HepG2 (cell line): ENCODE data around the gene TGM2. TPM values are rescaled to one million over a fixed set of nuclear protein-coding genes. Genes with fewer than 3 reads are reported as not detected.
A peak's percentile ranks its signal among the peaks of the same experiment; 100 is the strongest.
"Not testable (repeated sequence)": the region's sequence is repeated elsewhere in the genome, so short reads cannot be mapped to it uniquely, and the experiment has no call there.

Experiments
- ATAC-seq: fragments of 200-7000 bp; cut with Tn5 transposase; 3 replicates; pipeline ENCODE4 v1.9.1; 2020; ENCODE audit warnings: mild to moderate bottlenecking, moderate library complexity
- BruUV-seq: library from RNA; stranded (reverse); fragments of 400-500 nt; replicated peaks from 2 replicates; lab custom pipeline; 2021; lab: Mats Ljungman, UMichigan
- CTCF ChIA-PET: fragments of 300-600 bp; formaldehyde crosslinking; extraction: SDS; loops from one replicate; lab custom pipeline; 2021; ENCODE audit warnings: low total read pairs, inconsistent platforms, low intra/inter-chr PET ratio; lab: Yijun Ruan, JAX
- POLR2A ChIA-PET: fragments of 350-600 bp; sonication (Branson Sonifier 250); formaldehyde crosslinking; loops from one replicate; lab custom pipeline; 2020; ENCODE audit warnings: antibody characterized with exemption, inconsistent platforms; lab: Yijun Ruan, JAX
- DNase-seq: peaks from one replicate; pipeline ENCODE4 v3.0.0-alpha.2; 2015; ENCODE audit warnings: low spot score
- FAIRE-seq: peaks from 3 replicates; lab custom pipeline; 2011; peaks lifted over from hg19 to GRCh38; lab: Jason Lieb, UNC
- H2AFZ ChIP-seq: one replicate; pipeline ENCODE4 v1.6.1; 2011; ENCODE audit warnings: low read length, inconsistent platforms
- H3K27ac ChIP-seq: fragments of 300-600 bp; 3 replicates; pipeline ENCODE4 v1.8.0; 2011; ENCODE audit warnings: mixed run types, mild to moderate bottlenecking, mixed read lengths, low read length, inconsistent platforms; ENCODE audit not compliant: insufficient read depth; ENCODE audit errors: extremely low read length
- H3K27me3 ChIP-seq, 2 experiments: fragments of 200-600 bp in 1 of 2; 2 replicates in 1 of 2; 3 replicates in 1 of 2; pipeline versions ENCODE4 v1.6.0 to v1.8.0; 2011; ENCODE audit warnings: low read length in 2 of 2, mild to moderate bottlenecking in 2 of 2, moderate library complexity in 2 of 2, inconsistent platforms in 1 of 2; ENCODE audit not compliant: insufficient read depth in 2 of 2, control insufficient read depth in 1 of 2
- H3K36me3 ChIP-seq, 2 experiments: fragments of 200-600 bp in 1 of 2; replicated peaks in 1 of 2; 2 replicates in 1 of 2; 3 replicates in 1 of 2; pipeline versions ENCODE4 v1.5.1 to v1.8.0; 2011; ENCODE audit warnings: low read length in 2 of 2, inconsistent platforms in 1 of 2; ENCODE audit not compliant: insufficient read depth in 2 of 2, control insufficient read depth in 1 of 2
- H3K4me1 ChIP-seq: 2 replicates; pipeline ENCODE4 v1.5.1; 2012; ENCODE audit warnings: low read length, inconsistent platforms; ENCODE audit not compliant: insufficient read depth
- H3K4me2 ChIP-seq: 2 replicates; pipeline ENCODE4 v1.6.0; 2011; ENCODE audit warnings: low read depth, low read length, inconsistent platforms
- H3K4me3 ChIP-seq, 3 experiments: fragments of 200-600 bp in 1 of 3; sonication (generic), shearing (Covaris generic) in 1 of 3; replicated peaks in 1 of 3; 2 replicates each; pipeline ENCODE4 v1.5.1; 2011 to 2016; ENCODE audit warnings: low read length in 3 of 3, inconsistent platforms in 2 of 3, low read depth in 2 of 3, mild to moderate bottlenecking in 2 of 3, control low read depth in 1 of 3, mixed read lengths in 1 of 3; ENCODE audit not compliant: insufficient read depth in 1 of 3
- H3K79me2 ChIP-seq: one replicate; pipeline ENCODE4 v1.6.1; 2011; ENCODE audit warnings: low read length, inconsistent platforms; ENCODE audit not compliant: insufficient read depth
- H3K9ac ChIP-seq: 2 replicates; pipeline ENCODE4 v1.6.0; 2011; ENCODE audit warnings: mild to moderate bottlenecking, low read depth, low read length, inconsistent platforms; ENCODE audit not compliant: insufficient read depth
- H3K9me3 ChIP-seq: 2 replicates; pipeline ENCODE4 v1.5.1; 2012; ENCODE audit warnings: mild to moderate bottlenecking, low read length
- H4K20me1 ChIP-seq: 2 replicates; pipeline ENCODE4 v1.6.0; 2011; ENCODE audit warnings: inconsistent platforms, mild to moderate bottlenecking, low read length, moderate library complexity; ENCODE audit not compliant: insufficient read depth
- HHEX ChIP-seq: IDR thresholded peaks from 2 replicates; pipeline ENCODE4 v1.6.1; 2016; ENCODE audit warnings: control low read depth
- SKI ChIP-seq: fragments of 450-650 bp; IDR thresholded peaks from one replicate; pipeline ENCODE4 v1.6.1; 2018; ENCODE audit warnings: mild to moderate bottlenecking; ENCODE audit not compliant: partially characterized antibody
- WGBS: methylation state at CpG from one replicate; pipeline ENCODE4 v1.1.6; 2017; ENCODE audit warnings: low lambda C conversion rate; 5-methylcytosine and 5-hydroxymethylcytosine counted together
- in situ Hi-C: cut with HindIII; loops from 2 replicates; pipeline ENCODE4 v1.10.0; 2017; ENCODE audit warnings: low pct_unique_long_range_greater_than_20kb; ENCODE audit not compliant: extremely low pct_ligation_motif_present
- intact Hi-C: fragments of 100-400 bp; cut with micrococcal nuclease; formaldehyde crosslinking; loops from one replicate; pipeline ENCODE4 v1.10.0; 2022; ENCODE audit not compliant: unreplicated experiment
- polyA plus RNA-seq, 8 experiments: library from polyadenylated mRNA; depleted of rRNA in 3 of 8; stranded (reverse) in 7 of 8; unstranded in 1 of 8; fragments of >200 nt; fragmentation: Illumina TruSeq in 4 of 8; extraction: Trizol in 4 of 8; gene quantifications; 2 replicates each; pipeline versions ENCODE4 v1.2.1 to v1.2.3, GENCODE V29; 2011 to 2016; ENCODE audit warnings: low read depth in 4 of 8, missing spikeins in 1 of 8, mixed read lengths in 1 of 8; ENCODE audit not compliant: insufficient read depth in 1 of 8
- total RNA-seq, 5 experiments: library from RNA; depleted of rRNA; stranded (reverse); fragments of >200 nt; fragmentation: Illumina TruSeq; extraction: Trizol; gene quantifications; 2 replicates each; pipeline ENCODE4 v1.2.3, GENCODE V29; 2016; ENCODE audit warnings: low read depth in 1 of 5

Gene TGM2
- total and polyA plus RNA-seq, 2 of the 13 experiments (the other 11 are each of a cell fraction or from before 2014, with no cell fraction given): 4.2 to 46.4 TPM

- TF ChIP-seq HHEX (CRISPR knock-in tag) (no peak), SKI (peak; percentile 13)
- Histone ChIP-seq H2AFZ (no peak overlapping the region), H3K9ac (no peak overlapping the region), H3K27me3 (no peaks in the 10 kb centered on the region), H3K4me3 (no peak overlapping the region), H3K36me3 (no peaks in the 10 kb centered on the region), H3K9me3 (no peaks in the 10 kb centered on the region), H3K4me2 (no peak overlapping the region), H3K27ac (no peak overlapping the region), H3K79me2 (no peaks in the 10 kb centered on the region), H3K4me1 (peaks cover 17% of the 10 kb centered on the region), H4K20me1 (no peaks in the 10 kb centered on the region)
- ATAC-seq: no peak
- intact Hi-C loops (no loop called here), in situ Hi-C loops (no loop called here)
- no TSS peak for BruUV-seq
- CTCF ChIA-PET: no interaction called here
- no peak for FAIRE-seq
- 8% methylated on average over 1 of the region's 1 CpG for WGBS
- POLR2A ChIA-PET: no interaction called here
- DNase-seq: no peak
Observed at GRCh38 chr20:38104285-38104684, 60.8 kb downstream of the TGM2 start.

- ATAC-seq, H3K4me2 ChIP-seq, H3K27me3 ChIP-seq, H2AFZ ChIP-seq, H3K9me3 ChIP-seq, H3K27ac ChIP-seq, FAIRE-seq, in situ Hi-C loops, BruUV-seq, intact Hi-C loops, H3K79me2 ChIP-seq, H4K20me1 ChIP-seq, CTCF ChIA-PET, H3K4me3 ChIP-seq, H3K9ac ChIP-seq, POLR2A ChIA-PET, DNase-seq, H3K36me3 ChIP-seq: not testable (repeated sequence)
- WGBS: 89% methylated on average over 5 of the region's 5 CpGs
- peaks cover 12% of the 10 kb centered on the region for H3K4me1 ChIP-seq
Observed at GRCh38 chr20:38102206-38102605, 62.9 kb downstream of the TGM2 start.
